ENCODE data around the gene ASGR2.
A peak's percentile ranks its signal among the peaks of the same experiment; 100 is the strongest.
"Not testable (repeated sequence)": the region's sequence is repeated elsewhere in the genome, so short reads cannot be mapped to it uniquely, and the experiment has no call there.

Gene ASGR2

DNA sequence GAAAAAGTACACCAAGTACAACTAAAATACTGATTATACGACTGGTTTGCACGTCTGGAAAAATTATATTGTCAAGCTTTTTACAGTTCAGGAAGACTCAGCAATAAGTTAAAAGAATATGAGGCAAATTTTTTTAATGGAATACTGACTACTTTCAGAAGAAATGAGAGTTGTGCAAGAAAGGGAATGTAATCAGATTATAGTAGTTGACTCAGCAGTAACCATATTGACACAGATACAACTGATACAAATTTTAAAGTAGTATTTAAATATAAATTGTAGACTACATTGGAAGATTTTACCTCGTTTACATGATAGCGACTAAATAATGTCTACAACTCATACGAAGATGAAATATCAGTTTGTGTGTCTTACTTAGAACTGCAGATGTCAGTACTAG lies 16.7 kb downstream of the ASGR2 start:
- DNase-seq: no peak

DNA sequence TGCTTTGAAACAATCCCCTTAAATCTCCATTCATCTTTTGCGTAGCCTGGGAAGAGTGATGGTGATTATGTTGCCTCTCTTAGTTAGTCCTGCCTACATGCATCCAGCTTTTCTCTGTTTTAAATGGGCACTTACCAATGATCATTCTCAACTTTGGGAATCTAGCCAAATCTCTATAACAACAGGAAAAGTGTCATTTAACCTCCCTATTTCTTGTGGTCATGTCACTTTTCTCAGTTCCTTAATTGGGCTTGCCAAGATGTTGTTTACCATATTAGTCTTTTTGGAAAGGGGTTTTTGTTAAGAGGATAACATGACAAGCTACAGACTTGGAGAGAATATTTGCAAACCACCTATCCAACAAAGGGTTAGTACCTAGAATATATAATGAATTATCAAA lies 19.0 kb downstream of the ASGR2 start:
- peak; percentile 7 for DNase-seq

DNA sequence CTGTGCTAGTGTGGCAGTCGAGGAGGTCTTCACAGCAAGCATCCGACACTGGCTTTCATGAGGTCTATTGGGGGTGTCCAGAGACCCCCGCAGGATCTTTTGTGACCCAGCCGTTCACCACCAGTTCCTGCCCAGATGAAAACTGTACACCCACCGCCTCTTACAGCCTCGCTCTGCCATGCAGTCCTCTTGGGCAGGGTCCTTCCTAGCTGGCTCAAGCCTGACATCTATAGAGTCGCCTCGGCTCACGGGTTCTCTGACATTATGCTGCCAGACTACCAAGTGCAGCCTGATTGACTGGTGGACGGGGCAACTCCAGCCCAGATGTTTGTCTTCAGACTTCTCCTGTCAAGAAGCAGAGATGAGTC lies 20.0 kb downstream of the ASGR2 start:
- no peak for DNase-seq

DNA sequence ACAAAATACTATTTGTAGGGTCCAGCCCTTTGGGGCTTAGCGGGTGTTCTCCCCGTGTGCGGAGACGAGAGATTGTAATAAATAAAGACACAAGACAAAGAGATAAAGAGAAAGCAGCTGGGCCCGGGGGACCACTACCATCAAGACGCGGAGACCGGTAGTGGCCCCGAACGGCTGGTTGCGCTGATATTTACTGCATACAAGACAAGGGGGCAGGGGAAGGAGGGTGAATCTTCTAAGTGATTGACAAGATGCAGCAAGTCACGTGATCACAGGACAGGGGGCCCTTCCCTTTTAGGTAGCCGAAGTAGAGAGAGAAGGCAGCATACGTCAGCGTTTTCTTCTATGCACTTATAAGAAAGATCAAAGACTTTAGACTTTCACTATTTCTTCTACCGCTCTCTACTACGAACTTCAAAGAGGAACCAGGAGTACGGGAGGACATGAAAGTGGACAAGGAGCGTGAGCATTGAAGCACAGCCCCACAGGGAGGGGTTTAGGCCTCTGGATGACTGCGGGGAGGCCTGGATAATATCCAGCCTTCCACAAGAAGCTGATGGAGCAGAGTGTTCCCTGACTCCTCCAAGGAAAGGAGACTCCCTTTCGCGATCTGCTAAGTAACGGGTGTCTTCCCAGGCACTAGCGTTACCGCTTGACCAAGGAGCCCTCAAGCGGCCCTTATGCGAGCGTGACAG lies 23.2 kb downstream of the ASGR2 start:
- DNase-seq: not testable (repeated sequence)

DNA sequence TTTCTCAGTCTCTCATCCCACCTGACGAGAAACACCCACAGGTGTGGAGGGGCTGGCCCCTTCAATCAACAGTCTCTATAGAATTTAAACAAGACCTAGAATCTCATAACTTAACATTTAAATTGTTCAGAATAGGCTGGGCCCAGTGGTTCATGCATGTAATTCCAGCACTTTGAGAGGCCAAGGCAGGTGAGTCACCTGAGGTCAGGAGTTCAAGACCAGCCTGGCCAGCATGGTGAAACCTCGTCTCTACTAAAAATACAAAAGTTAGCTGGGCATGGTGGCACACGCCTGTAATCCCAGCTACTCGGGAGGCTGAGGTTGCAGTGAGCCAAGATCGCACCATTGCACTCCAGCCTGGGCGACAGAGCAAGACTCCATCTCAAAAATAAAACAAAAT lies 25.1 kb downstream of the ASGR2 start:
- DNase-seq: not testable (repeated sequence)

DNA sequence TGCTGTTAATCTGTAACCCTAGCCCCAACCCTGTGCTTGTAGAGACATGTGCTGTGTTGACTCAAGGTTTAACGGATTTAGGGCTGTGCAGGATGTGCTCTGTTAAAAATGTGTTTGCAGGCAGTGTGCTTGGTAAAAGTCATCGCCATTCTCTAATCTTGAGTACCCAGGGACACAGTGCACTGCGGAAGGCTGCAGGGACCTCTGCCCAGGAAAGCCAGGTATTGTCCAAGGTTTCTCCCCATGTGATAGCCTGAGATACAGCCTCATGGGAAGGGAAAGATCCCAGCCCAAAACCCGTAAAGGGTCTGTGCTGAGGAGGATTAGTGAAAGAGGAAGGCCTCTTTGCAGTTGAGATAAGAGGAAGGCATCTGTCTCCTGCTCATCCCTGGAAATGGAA lies 26.2 kb downstream of the ASGR2 start:
- not testable (repeated sequence) for DNase-seq

DNA sequence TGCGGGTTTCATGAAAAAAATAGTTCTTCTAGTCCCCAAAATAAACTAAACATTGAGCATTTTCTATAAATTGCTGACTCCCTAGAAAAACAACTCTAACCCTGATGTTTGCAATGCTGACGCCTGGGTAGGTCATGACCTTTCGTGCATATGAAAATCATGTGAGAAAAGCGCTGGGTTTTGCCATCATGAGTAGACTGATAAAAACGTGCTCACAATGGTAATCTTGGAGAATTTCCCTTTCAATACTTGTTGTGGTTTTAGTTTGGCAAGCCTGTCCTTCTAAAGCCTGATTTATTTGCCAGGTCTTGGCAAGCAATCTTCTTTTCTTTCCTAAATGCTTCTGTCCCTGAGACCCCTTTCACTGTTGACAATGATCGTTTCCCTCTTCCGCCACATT lies 30.5 kb downstream of the ASGR2 start:
- peak; percentile 22 for DNase-seq

DNA sequence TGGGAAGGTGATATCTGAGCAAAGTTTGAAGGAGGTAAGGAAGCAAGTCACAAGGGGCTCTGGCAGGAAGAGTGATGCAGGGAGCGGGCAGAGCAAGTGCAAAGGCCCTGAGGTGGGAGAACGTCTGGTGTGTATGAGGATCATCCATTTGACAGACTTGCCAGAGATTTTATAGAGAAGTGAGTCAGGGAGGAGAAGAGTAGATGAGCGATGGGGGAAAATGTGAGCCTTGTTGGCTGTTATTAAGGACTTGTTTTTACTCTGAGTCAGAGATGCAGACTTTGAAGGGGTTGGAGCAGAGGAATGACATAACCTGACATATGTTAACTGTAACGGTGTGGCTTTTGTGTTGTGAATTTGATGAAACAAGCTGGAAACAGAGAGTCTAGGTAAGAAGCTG lies 31.0 kb downstream of the ASGR2 start:
- no peak for DNase-seq

DNA sequence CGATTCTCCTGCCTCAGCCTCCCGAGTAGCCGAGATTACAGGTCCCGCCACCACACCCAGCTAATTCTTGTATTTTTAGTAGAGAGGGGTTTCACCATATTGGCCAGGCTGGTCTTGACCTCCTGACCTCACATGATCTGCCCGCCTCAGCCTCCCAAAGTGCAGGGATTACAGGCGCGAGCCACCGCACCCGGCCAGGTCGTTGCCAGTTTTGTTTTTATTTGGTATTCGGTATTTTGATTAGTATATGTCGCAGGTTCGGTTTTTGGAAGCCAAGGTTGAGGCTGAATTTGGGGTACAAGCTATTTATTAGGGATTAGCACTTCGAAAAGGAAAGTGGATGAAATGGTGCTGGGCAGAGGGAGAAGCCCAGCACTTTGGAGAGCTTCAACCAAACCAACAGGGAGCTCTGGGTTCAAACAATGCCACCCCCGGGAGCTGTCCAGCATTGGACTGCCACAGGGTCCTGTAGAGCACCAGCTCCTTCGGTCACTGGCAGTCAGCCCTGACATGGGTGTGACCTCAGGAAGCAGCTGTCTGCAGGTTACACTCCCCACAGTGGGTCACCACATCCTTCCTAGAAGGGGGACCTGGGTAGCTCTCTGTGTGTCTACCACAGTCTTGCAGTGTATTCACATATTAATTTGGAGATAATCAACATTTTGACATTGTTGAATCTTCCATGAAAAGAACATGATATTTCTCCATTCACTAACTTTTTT lies 33.1 kb downstream of the ASGR2 start:
- no peak for DNase-seq

DNA sequence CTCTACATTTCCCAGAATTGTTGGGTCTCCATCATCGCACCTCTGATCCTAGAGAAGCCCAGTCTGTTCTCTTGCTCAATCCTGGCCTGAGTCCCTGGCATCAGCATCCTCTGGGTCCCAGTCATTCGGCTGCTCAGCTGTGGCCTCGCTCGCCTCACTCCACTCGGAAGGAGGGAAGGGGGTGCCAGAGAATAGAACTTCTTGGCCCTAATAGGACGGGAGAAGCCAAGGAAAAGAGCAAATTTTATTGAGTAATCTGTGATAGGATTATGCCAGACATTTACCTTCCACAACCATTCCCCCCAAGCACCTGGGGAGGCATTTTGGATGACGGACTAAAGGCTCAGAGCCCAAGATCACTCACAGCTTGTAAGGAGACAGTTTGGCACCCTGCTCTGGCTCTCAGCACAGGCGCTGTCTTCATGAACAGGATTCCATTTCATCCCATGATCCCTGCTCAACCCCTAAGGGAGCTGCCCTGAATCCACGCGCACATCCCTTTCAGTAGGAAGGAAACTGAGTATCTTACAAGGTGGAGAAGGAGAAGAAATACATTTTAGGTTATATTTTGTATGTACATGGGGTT lies 34.1 kb downstream of the ASGR2 start:
- DNase-seq: no peak

DNA sequence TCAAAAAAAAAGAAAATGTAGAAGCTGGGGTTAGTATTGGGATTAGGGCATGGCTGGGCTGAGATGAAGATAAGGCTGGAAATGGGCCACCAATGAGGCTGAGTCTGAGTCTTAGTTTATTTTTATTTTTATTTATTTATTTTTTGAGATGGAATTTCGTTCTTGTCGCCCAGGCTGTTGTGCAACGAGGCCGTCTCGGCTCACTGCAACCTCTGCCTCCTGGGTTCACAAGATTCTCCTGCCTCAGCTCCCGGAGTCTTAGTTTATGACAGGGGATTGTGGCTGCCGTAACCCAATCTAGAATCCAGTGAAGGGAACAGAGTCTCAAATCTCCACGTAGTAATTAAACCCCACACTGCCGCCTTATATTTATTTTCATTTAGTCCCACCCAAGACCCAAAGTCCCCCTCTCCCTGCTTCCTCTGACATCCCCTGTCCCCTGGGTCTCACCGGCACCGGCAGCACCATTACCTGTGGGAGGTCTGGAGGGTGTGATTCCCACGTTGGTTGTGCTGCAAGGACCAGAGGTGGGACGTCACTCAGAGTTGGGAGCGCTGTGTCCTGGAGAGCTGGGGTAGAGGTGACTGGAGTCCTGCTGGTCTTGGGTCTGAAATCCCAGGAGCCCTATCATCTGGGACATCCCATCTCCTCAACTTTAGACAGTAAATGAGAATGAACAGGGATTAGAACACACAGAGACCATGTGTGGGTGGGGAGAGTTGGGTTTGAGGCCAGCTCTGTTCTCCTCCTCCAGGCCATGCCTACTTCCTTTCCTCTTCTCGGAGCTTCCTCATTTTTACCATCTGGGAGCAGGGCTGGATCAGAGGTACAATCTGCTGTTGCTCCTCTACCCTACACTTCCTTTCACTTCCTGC lies 34.8 kb downstream of the ASGR2 start, which contains the start of gene CLEC10A:
Gene CLEC10A, minus strand, starts transcription at position 671 of the 875 bp plus-strand sequence. CDS start 1,439 bp downstream, outside the sequence.
- DNase-seq: no peak

DNA sequence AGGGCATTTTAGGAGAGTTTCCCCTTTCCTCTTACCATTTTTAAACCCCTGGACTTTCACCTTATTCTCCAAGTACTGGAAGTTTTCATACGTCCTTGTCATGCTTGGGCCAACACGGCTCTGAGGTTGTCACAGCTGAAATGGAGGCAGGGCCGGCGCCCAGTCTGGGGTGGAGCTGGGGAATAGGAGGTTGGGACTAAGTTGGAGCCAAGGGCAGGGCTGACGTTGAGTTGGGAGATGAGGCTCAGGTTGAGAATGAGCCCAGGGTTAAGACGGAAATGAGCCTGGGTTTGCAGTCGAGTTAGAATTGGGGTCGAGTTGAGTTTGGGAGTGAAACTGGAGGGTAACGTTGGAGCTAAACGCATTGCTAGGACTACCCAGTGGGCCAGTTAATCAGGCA lies 35.9 kb downstream of the ASGR2 start:
- no peak for DNase-seq

DNA sequence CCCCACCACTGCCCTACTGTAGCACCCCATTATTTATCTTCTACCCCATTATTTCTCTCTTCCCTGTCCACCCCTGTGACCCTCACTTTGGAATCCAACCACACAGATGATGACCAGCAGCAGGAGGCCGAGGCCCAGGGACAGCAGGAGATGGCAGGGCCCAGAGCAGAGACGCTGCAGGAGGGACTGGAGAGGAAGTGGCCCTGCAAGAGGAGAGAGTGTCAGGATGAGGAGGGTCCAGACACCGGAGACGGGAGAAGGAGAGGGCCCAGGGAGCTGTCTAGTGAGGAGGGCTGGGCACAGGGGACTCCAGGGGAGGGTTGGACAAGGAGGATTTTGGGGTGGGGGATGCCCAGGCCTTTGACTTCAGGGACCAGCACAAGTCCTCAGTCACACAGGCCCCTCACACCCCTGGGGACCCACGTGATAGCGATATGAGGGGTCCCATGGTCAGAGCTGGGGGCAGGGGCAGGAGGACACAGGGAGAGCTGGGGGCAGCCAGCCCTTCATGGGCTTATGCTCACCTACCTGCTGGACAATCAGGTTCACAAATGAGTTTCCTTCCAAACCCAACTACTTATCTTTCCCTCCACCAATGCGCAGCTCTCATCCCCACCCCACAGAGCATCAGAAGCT lies 36.6 kb downstream of the ASGR2 start:
- DNase-seq: no peak

DNA sequence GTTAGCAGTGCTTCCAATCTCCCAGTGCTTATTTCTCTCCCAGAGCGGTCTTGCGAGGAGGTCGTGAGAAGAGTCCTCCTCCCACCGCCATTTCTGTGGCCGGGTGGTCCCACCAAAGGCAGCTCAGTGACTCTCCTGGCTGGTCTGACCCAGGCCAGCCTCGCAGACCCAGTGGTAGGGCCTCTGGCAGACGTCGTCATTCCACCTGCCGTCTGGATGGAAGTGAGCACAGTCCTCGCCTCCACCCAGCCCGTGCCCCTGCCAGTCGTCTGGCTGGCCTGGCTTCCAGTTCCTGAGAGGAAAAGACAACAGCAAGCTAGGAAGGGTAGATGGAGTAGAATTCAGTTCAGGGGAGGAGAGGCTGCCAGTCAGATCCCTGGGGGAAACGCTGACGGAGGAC lies 39.7 kb downstream of the ASGR2 start:
- no peak for DNase-seq

DNA sequence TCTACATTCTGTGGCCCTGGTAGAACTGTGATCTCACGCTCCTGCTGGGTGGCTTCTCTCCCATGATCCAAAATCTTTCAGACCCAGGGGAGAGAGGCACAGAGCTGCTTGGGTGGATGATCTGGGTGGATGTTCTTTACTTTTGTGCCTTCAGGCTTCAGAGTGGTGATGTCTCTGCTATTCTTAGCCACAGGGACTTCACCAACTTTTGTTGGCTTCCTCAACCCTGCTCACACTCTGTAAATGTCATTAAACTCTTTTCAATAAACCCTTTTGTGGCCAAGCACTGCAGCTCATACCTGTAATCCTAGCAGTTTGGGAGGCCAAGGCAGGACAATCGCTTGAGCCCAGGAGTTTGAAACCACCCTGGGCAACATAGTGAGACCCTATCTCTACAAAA lies 42.2 kb downstream of the ASGR2 start:
- DNase-seq: no peak

DNA sequence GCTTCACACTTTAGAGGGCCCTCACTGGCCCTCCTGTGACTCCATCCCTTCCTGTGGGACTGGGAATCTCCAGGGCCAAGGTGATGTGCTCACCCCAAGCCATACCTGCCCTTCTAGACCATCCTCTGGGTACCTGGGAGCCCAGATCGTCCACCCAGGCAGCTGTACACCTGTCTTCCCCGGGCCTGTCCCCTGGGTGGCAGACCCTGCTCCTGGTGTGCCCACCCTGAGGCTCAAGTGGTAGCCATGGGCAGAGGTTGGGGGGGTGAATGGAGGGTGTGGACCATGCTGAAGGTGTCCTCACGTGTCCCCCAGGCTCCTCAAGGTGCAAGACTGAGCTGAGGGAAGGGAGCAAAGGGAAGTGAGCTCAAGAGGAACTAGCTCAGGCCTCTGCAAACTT lies 43.9 kb downstream of the ASGR2 start:
- DNase-seq: no peak

DNA sequence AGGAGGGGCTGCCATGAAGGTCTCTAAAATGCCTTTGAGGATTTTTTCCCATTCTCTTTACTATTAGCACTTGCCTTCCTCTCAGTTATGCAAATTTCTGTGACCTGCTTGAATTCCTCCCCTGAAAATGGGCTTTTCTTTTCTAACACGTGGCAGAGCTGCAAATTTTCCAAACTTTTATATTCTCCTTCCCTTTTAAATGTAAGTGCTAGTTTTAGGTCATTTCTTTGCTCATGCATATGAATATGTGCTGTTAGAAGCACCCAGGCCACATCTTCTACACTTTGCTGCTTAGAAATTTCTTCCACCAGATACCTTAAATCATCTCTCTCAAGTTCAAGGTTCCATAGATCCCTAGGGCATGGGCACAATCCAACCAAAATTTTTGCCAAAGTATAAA lies 46.4 kb downstream of the ASGR2 start:
- DNase-seq: no peak

DNA sequence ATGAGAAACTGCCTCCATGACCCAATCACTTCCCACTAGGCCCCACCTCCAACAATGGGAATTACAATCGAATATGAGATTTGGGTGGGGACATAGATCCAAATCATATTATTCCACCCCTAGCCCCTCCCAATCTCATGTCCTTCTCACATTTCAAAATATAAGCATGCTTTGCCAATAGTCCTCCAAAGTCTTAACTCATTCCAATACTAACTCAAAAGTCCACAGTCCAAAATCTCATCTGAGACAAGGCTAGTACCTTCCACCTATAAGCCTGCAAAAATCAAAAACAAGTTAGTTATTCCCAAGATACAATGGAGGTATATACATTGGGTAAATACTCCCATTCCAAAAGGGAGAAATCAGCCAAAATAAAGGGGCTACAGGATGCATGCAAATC lies 47.4 kb downstream of the ASGR2 start:
- DNase-seq: no peak

DNA sequence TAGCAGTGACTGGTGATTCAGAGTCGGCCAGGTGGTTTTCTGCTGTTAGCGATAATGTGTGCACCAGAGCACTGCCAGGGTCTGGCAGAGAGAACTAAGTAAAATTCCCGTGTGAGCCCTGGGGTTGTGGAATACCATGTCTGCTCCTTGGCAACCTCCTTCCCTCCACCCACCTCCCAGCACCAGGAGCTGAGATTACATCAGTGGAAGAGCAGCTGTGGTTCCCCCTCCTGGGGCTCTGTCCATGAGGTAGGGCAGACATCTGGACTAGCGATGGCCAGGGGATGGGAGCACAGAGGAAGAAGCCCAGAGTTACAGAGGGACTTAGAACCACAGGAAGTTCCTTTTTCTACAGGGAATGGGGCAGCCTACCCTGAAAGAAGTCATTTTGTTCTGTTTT lies 50.4 kb downstream of the ASGR2 start:
- no peak for DNase-seq

DNA sequence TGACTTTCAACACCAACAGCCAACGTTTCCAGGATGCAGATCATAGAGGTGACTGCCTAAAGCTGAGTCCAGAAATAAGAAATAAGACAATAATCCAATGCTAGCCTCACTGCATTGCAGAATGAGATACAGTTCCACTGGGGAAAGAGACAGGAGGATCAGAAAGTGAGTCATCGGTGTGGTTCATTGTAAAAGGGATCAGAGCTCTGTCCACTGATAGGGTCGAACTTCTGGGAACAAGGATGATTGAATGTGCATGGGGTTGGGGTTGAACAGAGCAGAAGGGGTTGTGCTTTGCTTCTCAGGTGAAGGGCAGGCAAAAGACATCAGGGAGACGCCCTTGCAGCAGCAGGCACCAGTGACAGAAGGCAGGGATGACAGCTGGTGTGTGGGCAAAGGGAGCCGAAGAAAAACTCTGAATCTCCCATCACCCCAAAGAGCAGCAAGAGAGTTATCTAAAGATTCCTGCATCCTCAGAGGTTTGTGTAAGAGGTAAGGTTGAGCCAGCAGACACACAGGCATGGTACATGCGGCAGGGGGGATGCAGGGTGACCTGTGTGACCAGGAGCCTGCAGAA lies 51.0 kb downstream of the ASGR2 start:
- DNase-seq: no peak

DNA sequence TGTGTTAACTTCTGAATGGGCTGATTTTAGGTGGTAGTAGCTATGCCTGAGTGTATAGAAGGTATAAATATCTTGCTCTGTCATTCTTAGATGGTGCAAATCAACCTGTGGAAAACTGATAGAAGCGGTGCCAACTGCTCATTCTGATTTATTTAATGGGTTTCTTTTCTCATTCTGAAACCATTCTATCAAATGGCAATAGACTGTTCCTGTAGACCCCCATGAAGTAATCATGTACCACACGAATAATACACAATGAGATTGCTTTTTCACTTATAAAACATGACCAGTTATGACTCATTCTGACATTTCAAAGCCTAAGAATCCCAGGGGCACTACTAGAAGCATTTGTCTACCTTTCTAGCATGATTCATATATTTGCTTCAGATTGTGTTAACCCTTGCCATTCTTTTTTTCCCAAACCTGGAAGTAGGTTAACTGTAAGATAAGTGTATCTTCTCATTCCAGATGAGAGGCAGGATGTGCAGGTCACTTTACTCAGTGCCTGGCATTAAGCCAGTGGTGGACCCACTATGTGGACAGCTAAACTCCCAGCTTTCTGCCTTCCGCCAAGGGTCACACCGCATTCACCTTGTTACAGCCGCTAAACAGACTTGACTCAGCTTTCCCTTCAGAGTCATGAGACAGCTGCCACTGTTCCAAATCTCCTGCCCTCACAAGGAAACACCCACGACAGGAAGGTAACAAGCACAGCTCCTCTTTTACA lies 54.3 kb downstream of the ASGR2 start:
- DNase-seq: no peak
